GM18511 (cell line): Measurements from ENCODE around the gene ZDHHC5.

ENCODE experiments used
- ATAC-seq: cut with Tn5 transposase; IDR thresholded peaks from one replicate; pipeline ENCODE4 v1.9.1; 2021; ENCODE audit warnings: mild to moderate bottlenecking, moderate library complexity; ENCODE audit not compliant: unreplicated experiment

ZDHHC5 gene, protein sequence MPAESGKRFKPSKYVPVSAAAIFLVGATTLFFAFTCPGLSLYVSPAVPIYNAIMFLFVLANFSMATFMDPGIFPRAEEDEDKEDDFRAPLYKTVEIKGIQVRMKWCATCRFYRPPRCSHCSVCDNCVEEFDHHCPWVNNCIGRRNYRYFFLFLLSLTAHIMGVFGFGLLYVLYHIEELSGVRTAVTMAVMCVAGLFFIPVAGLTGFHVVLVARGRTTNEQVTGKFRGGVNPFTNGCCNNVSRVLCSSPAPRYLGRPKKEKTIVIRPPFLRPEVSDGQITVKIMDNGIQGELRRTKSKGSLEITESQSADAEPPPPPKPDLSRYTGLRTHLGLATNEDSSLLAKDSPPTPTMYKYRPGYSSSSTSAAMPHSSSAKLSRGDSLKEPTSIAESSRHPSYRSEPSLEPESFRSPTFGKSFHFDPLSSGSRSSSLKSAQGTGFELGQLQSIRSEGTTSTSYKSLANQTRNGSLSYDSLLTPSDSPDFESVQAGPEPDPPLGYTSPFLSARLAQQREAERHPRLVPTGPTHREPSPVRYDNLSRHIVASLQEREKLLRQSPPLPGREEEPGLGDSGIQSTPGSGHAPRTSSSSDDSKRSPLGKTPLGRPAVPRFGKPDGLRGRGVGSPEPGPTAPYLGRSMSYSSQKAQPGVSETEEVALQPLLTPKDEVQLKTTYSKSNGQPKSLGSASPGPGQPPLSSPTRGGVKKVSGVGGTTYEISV

DNA sequence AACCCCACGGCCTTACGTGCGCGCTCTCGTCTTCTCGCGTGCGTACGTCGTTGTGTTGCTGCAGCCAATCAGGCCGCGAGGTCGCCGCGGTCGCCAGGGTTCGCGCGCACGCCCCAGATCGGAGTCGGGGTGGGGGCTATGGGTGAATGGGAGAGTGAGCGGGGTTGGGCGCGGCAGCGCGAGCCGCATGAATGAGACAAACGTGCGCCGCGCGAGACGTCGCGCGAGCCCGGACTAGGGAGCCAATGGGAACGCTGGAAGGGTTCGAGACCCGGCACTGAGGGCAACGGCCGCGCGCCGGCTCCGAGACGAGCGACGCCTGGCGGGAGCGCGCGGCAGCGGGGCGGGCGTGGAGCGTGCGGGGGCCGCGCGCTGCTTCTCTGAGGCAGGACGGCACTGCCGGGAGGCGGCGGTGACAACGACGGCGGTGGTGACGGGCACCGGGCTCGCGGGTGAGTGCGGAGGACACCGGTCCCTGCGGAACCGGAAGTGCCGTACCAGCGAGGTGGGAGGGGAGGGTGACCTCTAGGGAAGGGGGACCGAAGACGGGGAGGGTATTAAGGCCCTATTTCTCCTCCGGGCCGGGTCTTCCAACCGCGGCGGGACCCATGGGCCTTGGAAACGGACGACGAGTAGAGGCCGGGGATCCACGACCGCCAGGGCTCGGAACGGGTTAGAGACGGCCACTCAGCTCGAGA lies at the start of gene ZDHHC5:
Gene ZDHHC5 (plus strand): TSS at position 379 of the 698 bp plus-strand sequence. CDS start 4,977 bp downstream, outside the sequence.
- peak; percentile 87 for ATAC-seq

DNA sequence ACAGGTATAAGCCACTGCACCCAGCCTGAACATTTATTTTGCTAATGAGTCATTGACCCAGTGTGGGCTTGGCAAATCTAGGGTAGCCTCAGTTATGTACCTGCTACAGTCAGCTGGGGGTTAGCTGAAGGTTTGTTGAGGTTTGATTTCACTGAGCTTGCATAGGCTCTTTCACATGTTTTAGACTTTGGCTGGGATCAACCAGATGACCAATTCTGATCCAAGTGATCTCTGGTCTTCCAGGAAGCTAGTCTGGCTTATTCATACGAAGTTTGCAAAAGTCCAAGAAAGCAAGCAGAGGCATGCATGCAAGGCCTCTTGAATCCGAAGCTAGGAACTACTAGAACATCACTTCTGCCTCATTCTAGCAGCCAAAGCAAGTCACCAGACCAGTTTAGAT lies 49.5 kb upstream of the ZDHHC5 start:
- ATAC-seq, result no peak

DNA sequence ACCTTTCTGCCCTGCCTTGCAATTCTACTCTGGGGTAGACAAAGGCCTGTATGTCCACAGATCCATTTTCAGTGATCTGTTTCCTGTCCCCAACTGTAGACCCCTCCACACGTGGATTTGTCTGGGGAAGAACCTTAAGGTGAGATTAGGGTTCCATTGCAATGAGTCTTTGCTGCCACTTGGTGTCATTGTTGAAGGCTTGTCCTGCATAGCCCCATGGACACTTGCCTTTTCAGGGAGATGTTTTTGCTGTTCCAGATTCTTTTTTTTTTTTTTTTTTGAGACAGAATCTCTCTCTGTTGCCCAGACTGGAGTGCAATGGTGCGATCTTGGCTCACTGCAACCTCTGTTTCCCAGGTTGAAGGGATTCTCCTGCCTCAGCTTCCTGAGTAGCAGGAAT lies 48.6 kb upstream of the ZDHHC5 start:
- ATAC-seq, result no peak

DNA sequence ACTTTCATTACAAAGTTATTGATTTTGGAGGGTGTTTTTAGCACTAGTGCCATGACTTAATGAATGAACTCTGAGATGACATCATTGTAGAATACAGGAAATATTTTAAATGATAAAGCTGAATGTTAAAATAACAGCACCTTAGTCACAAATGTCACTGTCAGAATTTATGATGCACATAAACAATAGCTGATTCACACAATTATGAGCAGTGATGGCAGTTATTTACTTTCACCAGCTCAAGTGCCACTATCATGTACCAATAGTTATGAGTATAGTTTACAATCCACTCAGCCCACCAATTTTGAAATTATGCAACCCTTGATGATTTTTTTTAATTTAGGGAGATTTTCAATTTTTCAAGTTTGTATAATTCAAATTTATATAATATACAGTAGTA lies 47.4 kb upstream of the ZDHHC5 start:
- no peak for ATAC-seq

DNA sequence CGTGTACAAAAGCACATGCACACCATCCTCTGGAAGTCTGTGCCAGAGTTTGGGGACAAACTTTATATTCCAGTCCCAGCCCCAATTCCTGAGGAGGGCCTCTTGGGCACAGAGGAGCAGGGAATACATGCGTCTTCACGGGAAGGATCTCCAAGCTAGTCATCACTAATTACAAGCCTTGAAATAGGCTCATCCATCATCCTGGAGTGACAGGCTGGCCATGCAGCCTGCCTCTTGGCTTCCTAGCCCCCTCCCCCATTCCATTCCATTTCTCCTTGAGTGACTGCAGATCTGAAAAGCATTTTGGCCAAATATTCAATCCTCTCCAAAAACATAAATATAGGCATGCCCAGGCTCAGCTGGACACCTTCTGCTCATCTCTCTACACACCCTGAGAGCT lies 45.7 kb upstream of the ZDHHC5 start:
- ATAC-seq, result no peak

DNA sequence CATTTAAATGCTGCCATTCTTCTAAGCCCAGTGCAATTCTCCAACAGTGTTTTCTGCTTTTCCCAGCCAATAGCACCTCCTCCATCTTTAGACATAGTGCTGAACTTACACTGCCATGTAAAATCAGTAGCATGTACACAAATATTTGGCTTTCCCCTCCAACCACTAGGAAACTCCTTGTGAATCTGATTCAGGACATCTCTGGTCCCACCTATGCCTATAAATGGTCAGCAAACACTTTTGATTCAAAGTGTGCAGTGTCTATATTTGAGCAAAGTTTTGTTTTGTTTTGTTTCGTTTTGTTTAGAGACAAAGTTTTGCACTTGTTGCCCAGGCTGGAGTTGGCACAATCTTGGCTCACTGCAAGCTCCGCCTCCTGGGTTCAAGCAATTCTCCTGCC lies 43.0 kb upstream of the ZDHHC5 start:
- ATAC-seq, result no peak

DNA sequence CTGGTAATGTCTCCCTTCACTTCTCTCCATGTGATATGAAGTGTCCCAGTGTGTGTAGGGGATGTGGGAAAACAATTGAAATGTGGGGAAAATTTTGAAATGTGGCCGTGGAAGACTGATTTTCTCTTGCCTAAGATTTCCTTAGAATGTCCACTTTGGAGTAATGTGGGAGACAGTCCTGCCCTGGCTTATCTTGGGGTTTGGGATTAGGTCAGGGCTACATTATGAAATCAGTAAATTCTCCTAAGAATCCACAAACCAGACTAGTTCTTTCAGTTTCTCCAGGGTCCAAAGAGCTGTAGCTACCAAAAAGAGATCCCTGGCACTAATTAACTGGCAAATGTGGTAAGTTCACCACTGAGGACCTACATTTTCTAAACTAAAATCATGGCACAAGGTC lies 41.0 kb upstream of the ZDHHC5 start:
- ATAC-seq, result no peak

DNA sequence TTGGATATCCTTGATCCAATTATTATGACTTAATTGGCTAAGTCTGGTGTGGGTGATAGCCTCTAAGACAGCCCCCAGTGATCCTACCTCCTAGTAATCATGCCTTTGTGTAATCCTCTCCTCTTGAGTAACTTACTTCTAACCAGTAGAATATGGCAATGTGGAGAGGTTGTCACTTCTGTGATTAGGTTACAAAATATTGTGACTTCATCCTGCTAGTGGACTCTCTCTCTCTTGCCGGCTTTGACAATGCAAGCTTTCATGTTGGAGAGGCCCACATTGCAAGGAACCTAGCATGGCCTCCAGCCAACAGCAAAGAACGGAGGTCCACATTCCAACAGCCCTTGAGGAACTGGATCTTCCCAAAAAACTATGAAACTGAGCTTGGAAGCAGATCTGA lies 37.7 kb upstream of the ZDHHC5 start:
- no peak for ATAC-seq

DNA sequence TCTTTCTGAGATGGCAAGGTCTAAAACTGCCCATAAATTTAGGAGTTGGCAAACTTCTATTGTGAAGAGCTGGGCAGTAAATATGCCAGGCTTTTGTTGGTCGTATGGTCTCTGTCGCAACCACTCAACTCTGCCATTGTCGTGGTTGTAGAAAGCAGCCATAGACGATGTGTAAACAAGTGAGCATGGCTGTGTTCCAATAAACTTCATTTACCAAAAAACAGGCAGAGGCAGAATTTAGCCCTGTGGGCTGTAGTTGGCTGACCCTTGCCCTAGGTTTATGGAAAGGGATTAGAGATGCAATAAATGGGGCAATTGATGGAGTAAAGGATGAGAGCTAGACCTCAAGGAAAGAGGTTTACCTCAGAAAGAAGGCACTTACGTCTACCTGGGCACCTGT lies 35.8 kb upstream of the ZDHHC5 start:
- ATAC-seq, result no peak

DNA sequence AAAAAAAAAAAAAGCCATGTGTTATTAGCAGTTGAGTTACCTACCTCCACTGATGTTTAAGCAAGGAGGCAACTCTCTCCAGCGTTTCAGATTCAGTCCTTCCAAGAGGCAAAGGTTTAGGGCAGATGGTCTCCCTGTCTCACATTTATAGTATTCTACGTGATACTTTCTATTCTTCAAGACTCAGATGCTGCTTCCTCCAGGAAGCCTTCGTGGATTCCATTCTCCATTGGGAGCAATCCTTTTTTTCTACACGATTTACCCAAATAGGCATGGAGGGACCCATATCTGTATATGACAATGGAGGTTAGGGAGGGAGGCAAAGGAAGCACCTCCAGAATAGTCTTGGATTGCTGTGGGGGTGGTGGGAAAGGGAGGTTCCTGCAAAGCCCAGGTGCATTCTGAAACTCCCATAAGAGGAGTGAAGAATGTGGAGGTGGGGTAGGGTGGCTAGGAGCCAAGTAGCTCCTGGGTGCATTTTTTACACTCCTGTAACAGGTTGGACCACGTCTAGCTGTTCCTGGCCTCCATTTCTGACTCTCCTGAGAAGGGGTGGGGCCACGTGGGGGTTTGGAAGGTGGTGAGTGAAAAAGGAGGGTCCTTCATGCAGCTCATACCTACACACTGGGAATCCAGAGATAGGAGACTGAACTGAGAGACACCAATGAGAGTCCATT lies 34.4 kb upstream of the ZDHHC5 start:
- ATAC-seq, result no peak

DNA sequence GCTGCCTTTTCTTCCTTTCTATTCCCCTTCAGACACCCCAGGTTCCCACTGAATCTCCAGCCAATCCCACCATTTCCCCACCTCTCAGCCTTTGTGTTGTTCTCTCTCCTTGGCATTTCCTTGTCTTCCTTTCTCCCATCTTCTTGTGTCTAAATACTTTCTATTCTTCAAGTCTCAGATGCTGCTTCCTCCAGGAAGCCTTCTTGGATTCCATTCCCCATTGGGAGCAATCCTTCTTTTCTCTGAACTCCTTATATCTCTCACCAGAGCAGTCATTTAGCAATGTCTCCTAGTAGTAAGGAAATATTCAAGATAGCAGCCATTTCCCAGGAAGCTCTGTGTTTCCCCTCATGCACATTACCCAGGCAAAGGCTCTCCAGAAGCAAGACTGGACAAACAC lies 33.6 kb upstream of the ZDHHC5 start:
- ATAC-seq, result no peak

DNA sequence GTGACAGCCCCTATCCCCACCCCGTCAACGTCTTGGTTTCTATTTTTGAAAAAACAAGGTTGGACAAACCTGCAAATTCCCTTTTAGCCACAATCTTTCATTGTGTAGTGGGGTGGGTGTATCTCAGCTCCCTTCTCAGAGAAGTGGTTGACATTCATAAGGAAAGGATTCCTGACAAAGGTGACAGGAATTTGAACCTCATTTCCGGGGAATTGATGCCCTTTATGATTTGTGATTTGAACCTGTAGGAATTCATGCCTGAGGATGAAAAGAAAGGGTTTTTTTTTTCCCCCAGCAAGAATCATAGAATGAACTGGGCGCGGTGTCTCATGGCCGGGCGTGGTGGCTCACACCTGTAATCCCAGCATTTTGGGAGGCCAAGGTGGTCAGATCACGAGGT lies 32.7 kb upstream of the ZDHHC5 start:
- no peak for ATAC-seq

DNA sequence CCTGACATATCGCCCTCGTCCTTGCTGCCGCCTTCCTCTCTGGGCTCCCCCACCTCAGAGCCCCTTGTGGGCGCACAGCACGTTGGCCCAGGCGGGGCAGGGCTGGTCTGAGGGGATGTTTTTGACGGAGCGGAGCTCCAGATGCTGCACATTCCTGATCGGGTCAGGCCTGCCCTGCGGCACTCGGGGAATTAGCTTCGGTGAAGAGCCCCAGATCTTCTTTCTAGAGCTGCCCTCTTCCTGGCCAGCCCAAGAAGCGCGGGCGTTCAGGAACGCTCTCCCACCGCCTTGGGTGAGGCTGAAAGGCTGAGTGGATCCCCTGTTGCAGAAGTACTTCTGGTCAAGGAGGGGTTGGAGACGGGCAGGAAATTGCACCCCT lies 30.3 kb upstream of the ZDHHC5 start:
- no peak for ATAC-seq

DNA sequence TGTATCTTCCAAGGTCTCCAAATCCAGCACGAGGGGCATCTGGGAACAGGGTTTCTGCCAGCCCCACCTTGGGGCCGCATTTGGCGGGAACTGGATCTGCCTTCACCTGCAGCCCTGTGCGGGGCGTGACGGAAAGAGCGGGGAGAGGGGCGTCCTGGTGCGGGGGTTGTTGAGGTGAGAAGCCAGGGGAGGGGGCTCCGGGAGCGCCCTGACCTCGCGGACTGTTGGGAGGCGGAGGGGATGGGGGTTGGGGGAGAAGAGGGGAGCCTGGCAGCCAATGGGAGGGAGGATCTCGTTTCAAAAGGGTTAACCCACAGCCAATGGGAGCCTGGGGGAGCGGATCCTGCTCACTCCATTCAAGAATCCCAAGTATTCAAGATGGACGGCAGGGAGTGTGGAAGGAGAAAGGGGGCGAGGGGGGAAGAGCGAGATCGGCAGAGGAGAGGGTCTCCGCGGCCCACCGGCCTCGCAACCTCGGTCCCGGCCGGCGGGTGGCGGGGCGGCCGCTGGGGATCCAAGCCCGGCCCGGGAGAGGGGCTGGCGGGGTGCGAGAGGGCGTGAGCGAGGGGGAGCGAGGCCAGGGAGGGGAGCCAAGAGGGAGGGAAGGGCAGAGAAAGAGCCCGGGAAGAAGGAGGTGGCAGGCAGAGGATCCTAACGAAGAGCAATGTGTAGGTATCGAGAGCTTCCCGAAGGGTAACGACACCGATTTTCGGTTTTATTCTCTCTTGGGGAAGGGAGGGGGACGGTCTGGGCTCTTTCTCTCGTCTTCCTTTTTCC lies 29.7 kb upstream of the ZDHHC5 start:
- ATAC-seq, result peak; percentile 47

DNA sequence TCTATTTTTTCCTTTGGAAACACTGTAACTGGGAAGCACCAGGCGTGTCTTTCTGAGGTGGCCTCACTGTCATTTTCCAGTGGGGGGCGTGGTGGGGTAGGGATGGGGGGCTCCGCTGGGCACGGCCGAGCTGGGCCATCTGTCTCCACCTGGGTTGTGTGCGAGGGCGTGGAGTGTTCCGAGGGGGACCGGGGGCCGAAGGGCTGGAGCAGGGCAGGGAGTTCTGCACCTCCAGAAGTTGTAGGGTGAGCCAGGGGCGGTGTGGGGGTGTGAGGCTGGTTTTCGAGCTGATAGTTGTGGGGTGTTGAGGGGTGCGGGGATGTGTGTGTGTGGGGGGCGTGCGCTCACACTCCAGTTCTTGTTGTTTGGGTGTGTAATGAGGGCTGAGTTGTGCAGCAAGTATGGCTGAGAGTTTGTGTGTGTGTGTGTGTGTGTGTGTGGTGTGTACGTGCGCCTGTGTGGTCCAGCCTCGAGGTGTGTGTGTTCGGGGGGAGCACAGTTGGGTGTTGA lies 29.0 kb upstream of the ZDHHC5 start:
- ATAC-seq, result no peak

DNA sequence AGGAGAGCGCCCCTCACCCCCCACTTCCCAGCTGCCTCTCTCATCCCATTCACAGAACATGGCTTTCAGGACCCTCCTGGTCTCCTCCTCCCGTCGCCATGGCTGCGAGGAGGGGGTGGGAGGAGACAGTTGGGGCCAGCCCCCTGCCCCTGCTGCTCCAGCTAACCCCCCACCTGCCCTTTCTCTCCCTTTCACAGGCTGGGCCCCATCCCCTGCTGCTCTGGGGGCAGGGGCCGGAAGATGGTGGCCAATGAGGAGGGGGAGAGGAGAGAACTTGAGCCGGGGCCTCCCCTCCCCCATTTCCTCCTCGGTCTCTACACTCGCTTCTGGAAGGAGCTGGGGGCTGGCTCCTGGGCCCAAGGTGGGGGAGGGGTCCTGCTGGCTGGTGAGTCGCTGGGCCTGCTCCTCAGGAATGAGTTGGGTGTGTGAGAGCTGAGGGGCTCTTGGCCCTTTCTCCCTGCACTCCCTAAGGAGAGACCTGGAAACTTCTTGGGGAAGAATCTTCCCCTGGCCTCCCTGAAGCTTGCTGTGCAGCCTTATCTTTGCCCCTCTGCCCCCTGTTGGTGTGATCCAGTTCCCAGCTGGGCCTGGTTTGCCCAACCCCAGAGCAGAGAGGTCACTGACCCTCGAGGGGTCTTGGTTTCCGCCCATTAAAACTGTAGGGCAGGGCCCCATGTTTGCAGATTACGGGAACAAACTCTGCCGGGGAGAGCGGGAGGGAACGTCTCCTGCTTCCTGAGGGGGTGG lies 28.4 kb upstream of the ZDHHC5 start:
- ATAC-seq, result no peak

DNA sequence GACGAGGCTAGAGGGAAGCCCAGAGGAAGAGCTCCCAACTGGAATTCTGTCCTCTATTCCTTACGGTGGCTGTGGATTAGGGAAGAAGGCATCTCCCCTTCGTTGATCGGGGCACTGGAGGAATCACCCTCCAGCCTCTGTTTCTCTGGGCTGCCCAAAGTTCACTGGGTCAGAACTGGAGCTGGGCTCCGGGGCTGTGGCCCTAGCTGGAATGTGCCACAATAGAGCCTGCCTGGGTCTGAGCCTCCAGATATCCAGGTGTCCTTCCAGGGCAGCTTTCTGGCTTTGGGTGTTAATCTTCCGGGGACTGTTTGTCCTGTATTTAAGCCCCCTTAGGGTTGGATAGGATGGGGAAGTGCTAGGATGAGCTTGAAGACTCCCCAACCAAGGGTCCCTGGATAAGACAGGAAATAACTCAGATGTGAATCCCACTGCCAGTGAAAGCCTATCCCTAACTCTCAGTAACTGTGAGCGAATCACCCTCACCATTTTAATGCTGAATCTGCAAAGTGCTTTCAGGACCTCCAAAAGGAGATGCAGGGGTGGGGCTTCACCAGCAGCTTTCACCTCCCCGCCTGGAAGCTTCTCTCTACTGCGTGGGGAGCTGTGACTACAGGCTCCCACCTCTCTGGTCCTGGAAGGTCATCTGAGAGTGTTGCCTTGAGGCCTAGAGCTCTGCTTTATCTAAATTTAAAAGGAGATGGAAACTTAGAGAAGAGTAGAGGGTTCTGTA lies 27.7 kb upstream of the ZDHHC5 start:
- no peak for ATAC-seq

DNA sequence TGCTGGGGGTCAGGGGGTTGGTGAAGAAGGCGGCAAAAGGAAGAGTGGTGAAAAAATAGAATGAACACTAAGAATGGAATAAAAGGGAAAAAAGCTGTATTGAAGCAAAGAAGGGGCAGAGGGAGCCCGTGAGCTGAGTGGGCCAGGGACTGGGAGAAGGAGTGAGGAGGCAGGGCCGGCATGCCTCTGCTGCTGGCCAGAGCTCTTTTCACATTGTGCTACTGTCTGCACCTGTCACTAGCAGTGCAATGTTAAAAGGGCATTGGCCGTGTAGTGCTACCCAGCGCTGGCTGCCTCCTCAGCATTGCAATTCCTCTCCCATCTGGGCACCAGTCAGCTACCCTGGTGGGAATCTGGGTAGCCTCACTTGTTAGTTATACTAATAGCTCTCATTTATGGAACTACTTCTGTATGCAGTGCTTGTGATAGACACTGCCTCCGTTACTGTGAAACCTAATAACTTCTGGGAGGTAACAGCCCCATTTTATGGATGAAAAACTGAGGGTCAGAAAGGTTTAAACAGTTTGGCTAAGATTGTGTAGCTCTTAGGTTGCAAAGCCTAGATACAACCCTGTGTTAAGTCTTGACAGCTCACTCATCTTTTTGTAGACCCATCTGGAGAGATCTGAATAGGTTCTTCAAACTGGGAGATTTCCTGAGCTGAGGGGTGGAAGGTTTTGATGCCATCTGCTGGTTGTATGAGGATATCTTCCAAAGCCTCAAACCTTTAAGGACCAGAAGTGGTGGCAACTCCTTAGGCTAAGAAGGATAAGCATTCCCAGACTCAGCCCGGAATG lies 26.7 kb upstream of the ZDHHC5 start:
- no peak for ATAC-seq
